HepG2 (cell line): ENCODE results near the gene NUDT19. TPM values are rescaled to one million over a fixed set of nuclear protein-coding genes. Genes with fewer than 3 reads are reported as not detected.

Source experiments
- ATAC-seq: fragments of 200-7000 bp; cut with Tn5 transposase; 3 replicates; pipeline ENCODE4 v1.9.1; 2020; ENCODE audit warnings: mild to moderate bottlenecking, moderate library complexity
- BruUV-seq: library from RNA; stranded (reverse); fragments of 400-500 nt; replicated peaks from 2 replicates; lab custom pipeline; 2021; lab: Mats Ljungman, UMichigan
- CTCF ChIA-PET: fragments of 300-600 bp; formaldehyde crosslinking; extraction: SDS; loops from one replicate; lab custom pipeline; 2021; ENCODE audit warnings: low total read pairs, inconsistent platforms, low intra/inter-chr PET ratio; lab: Yijun Ruan, JAX
- POLR2A ChIA-PET: fragments of 350-600 bp; sonication (Branson Sonifier 250); formaldehyde crosslinking; loops from one replicate; lab custom pipeline; 2020; ENCODE audit warnings: antibody characterized with exemption, inconsistent platforms; lab: Yijun Ruan, JAX
- DNase-seq: peaks from one replicate; pipeline ENCODE4 v3.0.0-alpha.2; 2015; ENCODE audit warnings: low spot score
- FAIRE-seq: peaks from 3 replicates; lab custom pipeline; 2011; peaks lifted over from hg19 to GRCh38; lab: Jason Lieb, UNC
- H2AFZ ChIP-seq: one replicate; pipeline ENCODE4 v1.6.1; 2011; ENCODE audit warnings: low read length, inconsistent platforms
- H3K27ac ChIP-seq: fragments of 300-600 bp; 3 replicates; pipeline ENCODE4 v1.8.0; 2011; ENCODE audit warnings: mixed run types, mild to moderate bottlenecking, mixed read lengths, low read length, inconsistent platforms; ENCODE audit not compliant: insufficient read depth; ENCODE audit errors: extremely low read length
- H3K27me3 ChIP-seq, 2 experiments: fragments of 200-600 bp in 1 of 2; 2 replicates in 1 of 2; 3 replicates in 1 of 2; pipeline versions ENCODE4 v1.6.0 to v1.8.0; 2011; ENCODE audit warnings: low read length in 2 of 2, mild to moderate bottlenecking in 2 of 2, moderate library complexity in 2 of 2, inconsistent platforms in 1 of 2; ENCODE audit not compliant: insufficient read depth in 2 of 2, control insufficient read depth in 1 of 2
- H3K36me3 ChIP-seq, 2 experiments: fragments of 200-600 bp in 1 of 2; replicated peaks in 1 of 2; 2 replicates in 1 of 2; 3 replicates in 1 of 2; pipeline versions ENCODE4 v1.5.1 to v1.8.0; 2011; ENCODE audit warnings: low read length in 2 of 2, inconsistent platforms in 1 of 2; ENCODE audit not compliant: insufficient read depth in 2 of 2, control insufficient read depth in 1 of 2
- H3K4me1 ChIP-seq: 2 replicates; pipeline ENCODE4 v1.5.1; 2012; ENCODE audit warnings: low read length, inconsistent platforms; ENCODE audit not compliant: insufficient read depth
- H3K4me2 ChIP-seq: 2 replicates; pipeline ENCODE4 v1.6.0; 2011; ENCODE audit warnings: low read depth, low read length, inconsistent platforms
- H3K4me3 ChIP-seq, 3 experiments: fragments of 200-600 bp in 1 of 3; sonication (generic), shearing (Covaris generic) in 1 of 3; replicated peaks in 1 of 3; 2 replicates each; pipeline ENCODE4 v1.5.1; 2011 to 2016; ENCODE audit warnings: low read length in 3 of 3, inconsistent platforms in 2 of 3, low read depth in 2 of 3, mild to moderate bottlenecking in 2 of 3, control low read depth in 1 of 3, mixed read lengths in 1 of 3; ENCODE audit not compliant: insufficient read depth in 1 of 3
- H3K79me2 ChIP-seq: one replicate; pipeline ENCODE4 v1.6.1; 2011; ENCODE audit warnings: low read length, inconsistent platforms; ENCODE audit not compliant: insufficient read depth
- H3K9ac ChIP-seq: 2 replicates; pipeline ENCODE4 v1.6.0; 2011; ENCODE audit warnings: mild to moderate bottlenecking, low read depth, low read length, inconsistent platforms; ENCODE audit not compliant: insufficient read depth
- H3K9me3 ChIP-seq: 2 replicates; pipeline ENCODE4 v1.5.1; 2012; ENCODE audit warnings: mild to moderate bottlenecking, low read length
- H4K20me1 ChIP-seq: 2 replicates; pipeline ENCODE4 v1.6.0; 2011; ENCODE audit warnings: inconsistent platforms, mild to moderate bottlenecking, low read length, moderate library complexity; ENCODE audit not compliant: insufficient read depth
- ATRX ChIP-seq: sonication (generic); formaldehyde crosslinking; IDR thresholded peaks from 2 replicates; pipeline ENCODE4 v1.4.0; 2020; ENCODE audit warnings: missing genetic modification reagents, borderline replicate concordance
- ELF3 ChIP-seq: IDR thresholded peaks from 2 replicates; pipeline ENCODE4 v1.6.1; 2016; ENCODE audit warnings: missing genetic modification reagents, missing compliant biosample characterization
- HDAC1 ChIP-seq: sonication (generic); formaldehyde crosslinking; IDR thresholded peaks from 2 replicates; pipeline ENCODE4 v1.5.1; 2020; ENCODE audit warnings: mild to moderate bottlenecking, missing genetic modification reagents
- HNRNPH1 ChIP-seq: fragments of 200-400 bp; formaldehyde crosslinking; optimal IDR thresholded peaks from 2 replicates; pipeline ENCODE3; 2017; ENCODE audit warnings: mild to moderate bottlenecking, low read depth, low read length
- KAT8 ChIP-seq: IDR thresholded peaks from 2 replicates; pipeline ENCODE4 v1.6.1; 2016; ENCODE audit warnings: missing genetic modification reagents, missing compliant biosample characterization
- MIER3 ChIP-seq: IDR thresholded peaks from 2 replicates; pipeline ENCODE4 v1.6.1; 2016; ENCODE audit warnings: missing compliant biosample characterization, borderline replicate concordance
- PAWR ChIP-seq: sonication (generic); formaldehyde crosslinking; IDR thresholded peaks from 2 replicates; pipeline ENCODE4 v1.4.0; 2020; ENCODE audit warnings: missing genetic modification reagents, mild to moderate bottlenecking, borderline replicate concordance
- TFE3 ChIP-seq: IDR thresholded peaks from 2 replicates; pipeline ENCODE4 v1.6.1; 2016
- THAP11 ChIP-seq: IDR thresholded peaks from 2 replicates; pipeline ENCODE4 v1.6.1; 2016; ENCODE audit warnings: missing biosample characterization, missing genetic modification reagents
- U2AF2 ChIP-seq: fragments of 200-400 bp; formaldehyde crosslinking; IDR thresholded peaks from 2 replicates; pipeline ENCODE4 v1.6.1; 2017; ENCODE audit warnings: low read depth, mild to moderate bottlenecking, low read length
- ZEB1 ChIP-seq: IDR thresholded peaks from 2 replicates; pipeline ENCODE4 v1.6.1; 2012; ENCODE audit warnings: mild to moderate bottlenecking, low read depth, inconsistent platforms; ENCODE audit not compliant: insufficient replicate concordance
- ZFP41 ChIP-seq: sonication (generic); formaldehyde crosslinking; IDR thresholded peaks from 2 replicates; pipeline ENCODE4 v1.4.0; 2020; ENCODE audit warnings: mild to moderate bottlenecking, missing genetic modification reagents, borderline replicate concordance
- ZNF124 ChIP-seq: sonication (generic); formaldehyde crosslinking; IDR thresholded peaks from 2 replicates; pipeline ENCODE4 v1.4.0; 2020; ENCODE audit warnings: missing genetic modification reagents
- ZNF18 ChIP-seq: sonication (generic); formaldehyde crosslinking; IDR thresholded peaks from 2 replicates; pipeline ENCODE4 v1.8.0; 2022; ENCODE audit warnings: mild to moderate bottlenecking, missing genetic modification reagents; ENCODE audit not compliant: insufficient replicate concordance
- ZNF513 ChIP-seq: sonication (generic); formaldehyde crosslinking; conservative IDR thresholded peaks from 2 replicates; pipeline ENCODE4 v1.5.0; 2020; ENCODE audit warnings: missing genetic modification reagents
- ZNF672 ChIP-seq: sonication (generic); formaldehyde crosslinking; IDR thresholded peaks from 2 replicates; pipeline ENCODE4 v1.8.1; 2022; ENCODE audit warnings: missing genetic modification reagents
- ZNF724P ChIP-seq: sonication (generic); formaldehyde crosslinking; IDR thresholded peaks from 2 replicates; pipeline ENCODE4 v1.8.0; 2022; ENCODE audit warnings: missing genetic modification reagents, borderline replicate concordance
- ZNF891 ChIP-seq: sonication (generic); formaldehyde crosslinking; IDR thresholded peaks from 2 replicates; pipeline ENCODE4 v1.5.0; 2020; ENCODE audit warnings: mild to moderate bottlenecking, missing genetic modification reagents
- WGBS: methylation state at CpG from one replicate; pipeline ENCODE4 v1.1.6; 2017; ENCODE audit warnings: low lambda C conversion rate; 5-methylcytosine and 5-hydroxymethylcytosine counted together
- in situ Hi-C: cut with HindIII; loops from 2 replicates; pipeline ENCODE4 v1.10.0; 2017; ENCODE audit warnings: low pct_unique_long_range_greater_than_20kb; ENCODE audit not compliant: extremely low pct_ligation_motif_present
- intact Hi-C: fragments of 100-400 bp; cut with micrococcal nuclease; formaldehyde crosslinking; loops from one replicate; pipeline ENCODE4 v1.10.0; 2022; ENCODE audit not compliant: unreplicated experiment
- polyA plus RNA-seq, 8 experiments: library from polyadenylated mRNA; depleted of rRNA in 3 of 8; stranded (reverse) in 7 of 8; unstranded in 1 of 8; fragments of >200 nt; fragmentation: Illumina TruSeq in 4 of 8; extraction: Trizol in 4 of 8; gene quantifications; 2 replicates each; pipeline versions ENCODE4 v1.2.1 to v1.2.3, GENCODE V29; 2011 to 2016; ENCODE audit warnings: low read depth in 4 of 8, missing spikeins in 1 of 8, mixed read lengths in 1 of 8; ENCODE audit not compliant: insufficient read depth in 1 of 8
- total RNA-seq, 5 experiments: library from RNA; depleted of rRNA; stranded (reverse); fragments of >200 nt; fragmentation: Illumina TruSeq; extraction: Trizol; gene quantifications; 2 replicates each; pipeline ENCODE4 v1.2.3, GENCODE V29; 2016; ENCODE audit warnings: low read depth in 1 of 5

NUDT19 gene
- total and polyA plus RNA-seq, 2 of the 13 experiments (the other 11 are each of a cell fraction or from before 2014, with no cell fraction given), result 3.1 to 3.6 TPM

GRCh38 chr19:32720936-32721250, 29.3 kb downstream of the NUDT19 start:
- H3K27me3 ChIP-seq, result peaks cover 0 to 4% of the 10 kb centered on the region in 2 experiments; a peak in 2 of 5 replicates
- ATAC-seq, result peak; percentile 26; the same call in 2 of the 3 replicates
- BruUV-seq, result no TSS peak

GRCh38 chr19:32735936-32736335, 44.3 kb downstream of the NUDT19 start:
- ATAC-seq, result no peak
- Histone ChIP-seq H3K4me1 (no peaks in the 10 kb centered on the region), H3K79me2 (no peaks in the 10 kb centered on the region), H4K20me1 (no peaks in the 10 kb centered on the region), H3K36me3 (no peaks in the 10 kb centered on the region), H2AFZ (no peak overlapping the region), H3K9ac (no peak overlapping the region), H3K4me2 (no peak overlapping the region), H3K27ac (no peak overlapping the region), H3K27me3 (peaks cover 0 to 3% of the 10 kb centered on the region in 2 experiments; a peak in 1 of 5 replicates), H3K9me3 (no peaks in the 10 kb centered on the region), H3K4me3 (no peak overlapping the region)
- no peak for DNase-seq
- WGBS, result 33% methylated on average over 4 of the region's 4 CpGs
- in situ Hi-C loops, result no loop called here
- FAIRE-seq, result no peak
- CTCF ChIA-PET, result no interaction called here
- POLR2A ChIA-PET, result no interaction called here
- intact Hi-C loops, result no loop called here
- BruUV-seq, result no TSS peak
- TF ChIP-seq PAWR (CRISPR knock-in tag) (no peak), HDAC1 (no peak), TFE3 (no peak), ZNF513 (no peak), ZFP41 (CRISPR knock-in tag) (no peak), ZNF672 (CRISPR knock-in tag) (no peak), ZNF724P (CRISPR knock-in tag) (no peak), ZNF891 (CRISPR knock-in tag) (no peak), ZEB1 (no peak)

More at GRCh38 chr19:32720936-32721250, 29.3 kb downstream of the NUDT19 start:
- no peaks in the 10 kb centered on the region for H3K9me3 ChIP-seq
- H3K79me2 ChIP-seq, result no peaks in the 10 kb centered on the region
- H3K4me3 ChIP-seq, result no peak overlapping the region
- WGBS, result 90% methylated on average over 13 of the region's 22 CpGs
- no peak overlapping the region for H3K9ac ChIP-seq
- ChIA-PET POLR2A (no interaction called here), CTCF (no interaction called here)
- no peak overlapping the region for H2AFZ ChIP-seq
- H3K4me1 ChIP-seq, result no peaks in the 10 kb centered on the region
- DNase-seq (no peak), FAIRE-seq (no peak)
- in situ Hi-C loops (no loop called here), intact Hi-C loops (no loop called here)
- H3K4me2 ChIP-seq, result no peak overlapping the region
- H3K36me3 ChIP-seq, result no peaks in the 10 kb centered on the region
- H4K20me1 ChIP-seq, result no peaks in the 10 kb centered on the region
- TF ChIP-seq KAT8, result no peak
- TF ChIP-seq ELF3 (CRISPR knock-in tag), result no peak
- no peak for TF ChIP-seq HNRNPH1
- TF ChIP-seq ZNF124, result no peak
- TF ChIP-seq ATRX (CRISPR knock-in tag), result no peak
- TF ChIP-seq U2AF2, result no peak
- no peak for TF ChIP-seq THAP11 (CRISPR knock-in tag)
- no peak for TF ChIP-seq MIER3
- no peak for TF ChIP-seq ZNF18 (CRISPR knock-in tag)
- no peak overlapping the region for H3K27ac ChIP-seq
